ENCODE results near the gene MGAT3. TPM values are rescaled to one million over a fixed set of nuclear protein-coding genes. Genes with fewer than 3 reads are reported as not detected.

Gene MGAT3
- total RNA-seq, 1 experiment from 2014 or later, result 6.5 TPM

GRCh38 chr22:39530692-39531331 is 74.0 kb downstream of the MGAT3 start:
- DNase-seq, result peak; percentile 75
- Histone ChIP-seq H3K36me3 (replicated peaks; ENCODE audit: control insufficient read depth, insufficient read depth, low read length) (peaks cover 14% of the 10 kb centered on the region), H3K27me3 (ENCODE audit: control insufficient read depth, insufficient read depth, low read length) (no peaks in the 10 kb centered on the region), H3K4me3 (ENCODE audit: insufficient read depth, low read depth, low read length) (no peak overlapping the region)

DNA sequence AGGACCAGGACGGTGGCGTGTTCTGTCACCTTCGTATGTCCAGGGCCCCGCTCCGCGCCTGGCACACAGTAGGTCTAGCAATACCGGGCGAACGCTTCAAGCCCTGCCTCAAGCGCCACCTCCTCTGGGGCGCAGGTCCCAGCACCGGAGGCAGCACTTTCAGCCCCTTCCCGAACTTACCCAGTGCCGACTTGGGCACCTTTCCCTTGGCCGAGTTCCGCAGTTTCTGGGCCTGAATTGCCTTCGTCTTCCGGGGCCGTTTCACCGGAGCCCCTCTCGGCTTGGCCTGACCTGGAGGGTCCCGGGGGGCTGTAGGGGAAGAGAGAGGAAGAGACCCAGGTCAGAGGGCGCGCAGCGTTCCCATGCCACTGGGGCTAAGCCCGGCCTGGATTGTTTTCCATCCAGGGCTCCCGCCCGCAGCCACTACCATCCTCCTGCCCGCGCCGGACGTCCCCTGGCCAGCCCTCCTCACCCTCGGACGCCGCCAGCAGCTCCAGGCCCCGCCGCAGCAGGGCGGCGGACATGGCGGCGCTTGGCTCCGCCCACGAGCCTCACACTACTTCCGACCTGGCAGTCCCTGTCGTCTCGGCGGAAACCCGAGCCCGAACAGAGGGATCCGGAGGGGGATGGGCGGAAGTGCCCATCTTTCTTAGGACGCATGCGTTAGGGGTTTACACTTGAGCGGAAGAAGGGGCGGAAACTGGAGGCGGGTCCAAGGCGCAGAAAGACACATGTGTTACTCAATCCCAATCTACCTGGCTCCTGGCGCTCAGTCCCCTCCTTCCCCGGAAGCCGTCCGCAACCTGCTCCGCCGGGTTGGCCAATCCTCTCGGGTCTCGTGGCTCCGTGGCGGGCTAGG is 75.6 kb downstream of the MGAT3 start, which contains the start of gene RPS19BP1:
RPS19BP1 (minus strand) TSS at position 534 of the 859 bp plus-strand sequence; CDS start at position 524, 10 bp downstream.
- DNase-seq, result peak; percentile 97
- no peaks in the 10 kb centered on the region for H3K27me3 ChIP-seq (ENCODE audit: control insufficient read depth, insufficient read depth, low read length)
- H3K36me3 ChIP-seq (replicated peaks; ENCODE audit: control insufficient read depth, insufficient read depth, low read length), result peaks cover 14% of the 10 kb centered on the region
- peak within 1 kb of the TSS; percentile 98 for H3K4me3 ChIP-seq (ENCODE audit: insufficient read depth, low read depth, low read length)

DNA sequence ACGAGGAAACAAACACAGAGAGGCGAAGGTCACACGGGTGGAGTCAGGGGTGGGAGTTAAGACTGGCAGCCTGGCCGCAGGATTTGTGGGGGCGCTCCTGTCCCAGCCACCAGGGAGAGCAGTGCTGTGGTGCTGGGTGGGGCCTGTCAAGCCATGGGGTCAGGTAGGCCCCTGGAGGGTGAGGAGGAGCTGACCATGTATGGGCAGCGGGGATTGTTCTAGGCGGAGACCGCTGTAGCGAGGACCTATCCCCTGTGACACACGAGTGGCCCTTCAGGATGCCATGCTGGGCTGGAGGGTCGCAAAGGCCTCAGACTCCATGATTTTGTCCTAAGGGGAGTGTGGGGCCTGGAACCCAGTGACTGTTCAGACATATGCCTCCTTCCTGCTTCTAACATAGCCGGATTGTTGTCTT is 77.3 kb downstream of the MGAT3 start:
- peak; percentile 58 for DNase-seq
- Histone ChIP-seq H3K4me3 (ENCODE audit: insufficient read depth, low read depth, low read length) (no peak overlapping the region), H3K27me3 (ENCODE audit: control insufficient read depth, insufficient read depth, low read length) (no peaks in the 10 kb centered on the region), H3K36me3 (replicated peaks; ENCODE audit: control insufficient read depth, insufficient read depth, low read length) (peaks cover 5% of the 10 kb centered on the region; the same call in 1 of the 2 replicates)

DNA sequence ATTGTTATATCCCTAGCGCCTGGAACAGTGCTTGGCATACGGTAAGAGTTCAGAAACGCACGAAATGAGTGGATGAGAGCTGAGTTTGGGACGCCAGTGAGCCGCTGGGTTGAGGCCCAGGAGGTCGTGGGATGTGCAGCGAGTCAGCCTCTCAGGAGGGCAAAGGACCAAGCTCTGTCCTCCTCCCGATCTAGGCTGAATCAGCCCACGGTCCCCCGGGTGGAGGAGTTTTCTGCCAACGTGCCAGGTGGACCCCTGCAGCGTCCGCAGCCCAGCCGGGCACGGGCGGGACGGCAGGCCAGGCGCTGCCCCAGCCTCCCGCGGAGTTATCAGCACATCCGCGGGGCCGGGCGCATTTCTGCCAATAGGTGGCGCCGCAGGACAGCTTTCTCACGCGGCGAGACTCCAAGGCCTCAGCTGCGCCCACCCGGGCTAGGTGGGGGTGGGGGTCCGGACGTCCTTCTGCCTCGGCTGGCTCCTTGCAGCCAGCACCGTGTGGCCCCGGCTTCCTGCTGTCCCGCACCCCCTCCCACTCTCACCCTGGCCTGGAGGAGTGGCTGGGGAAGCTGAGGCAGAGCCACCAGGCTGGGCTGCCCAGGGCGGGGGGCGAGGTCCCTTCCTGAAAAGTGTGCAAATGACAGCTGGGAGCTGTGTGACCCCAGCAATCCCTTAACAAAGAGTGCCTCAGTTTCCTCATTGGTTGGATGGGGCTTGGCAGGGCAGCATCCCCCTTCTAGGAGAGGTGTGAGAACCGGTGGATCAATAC is 78.0 kb downstream of the MGAT3 start:
- peak overlapping the region; percentile 19 for H3K4me3 ChIP-seq (ENCODE audit: insufficient read depth, low read depth, low read length)
- peak; percentile 95 for DNase-seq
- H3K27me3 ChIP-seq (ENCODE audit: control insufficient read depth, insufficient read depth, low read length), result no peaks in the 10 kb centered on the region
- 0 out of 2 replicates have a peak, but pooled peaks cover 2% of the 10 kb centered on the region for H3K36me3 ChIP-seq (replicated peaks; ENCODE audit: control insufficient read depth, insufficient read depth, low read length)

DNA sequence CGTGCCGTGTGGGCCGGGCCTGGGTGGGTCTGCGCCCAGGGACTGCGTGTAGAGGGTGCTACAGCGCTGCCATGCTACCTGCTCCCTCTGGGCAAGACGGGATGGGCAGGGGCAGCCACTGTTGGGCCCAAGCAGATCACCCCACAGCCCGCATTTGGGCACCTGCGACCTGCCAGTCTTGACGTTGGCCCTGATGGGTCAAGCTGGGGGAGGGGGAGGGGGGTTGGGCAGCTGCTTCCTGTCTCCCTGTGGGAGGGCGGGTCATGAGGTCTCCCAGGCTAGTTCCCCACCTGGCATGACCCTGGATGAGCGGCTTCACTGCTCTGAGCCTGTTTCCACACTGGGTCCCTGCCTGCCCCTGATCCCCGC is 78.5 kb downstream of the MGAT3 start:
- Histone ChIP-seq H3K36me3 (replicated peaks; ENCODE audit: control insufficient read depth, insufficient read depth, low read length) (0 out of 2 replicates have a peak, but pooled peaks cover 1% of the 10 kb centered on the region), H3K4me3 (ENCODE audit: insufficient read depth, low read depth, low read length) (no peak overlapping the region; the same call in 1 of the 2 replicates), H3K27me3 (ENCODE audit: control insufficient read depth, insufficient read depth, low read length) (no peaks in the 10 kb centered on the region)
- peak; percentile 87 for DNase-seq

DNA sequence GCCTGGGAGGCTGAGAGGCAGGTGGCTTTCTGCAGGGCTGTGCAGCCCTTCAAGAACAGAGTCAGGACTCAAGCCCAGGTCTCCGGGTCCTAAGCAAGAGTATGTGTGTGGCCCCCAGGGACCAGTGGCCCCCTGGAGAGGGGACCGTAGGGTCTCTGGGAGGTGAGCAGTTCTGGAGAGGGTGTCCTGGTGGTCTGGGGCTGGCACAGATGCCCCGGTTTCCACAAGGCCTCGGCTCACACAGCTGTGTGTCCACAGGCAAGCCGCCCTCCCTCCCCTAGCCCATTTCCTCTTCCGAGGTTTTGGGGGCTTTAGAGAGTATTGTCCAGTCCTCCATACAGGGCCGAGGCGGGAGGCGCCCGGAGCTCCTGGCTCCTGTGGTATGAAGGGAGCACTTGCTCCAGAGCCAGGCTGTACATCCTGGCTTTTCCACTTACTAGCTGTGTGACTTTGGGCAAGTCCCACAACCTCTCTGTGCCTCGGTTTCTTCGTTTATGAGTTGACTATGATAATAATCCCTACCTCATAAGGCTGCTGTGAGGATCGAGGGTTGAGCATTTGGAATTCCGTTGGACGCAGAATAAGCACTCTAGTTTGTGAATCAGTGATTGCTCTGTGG is 79.1 kb downstream of the MGAT3 start:
- DNase-seq, result no peak

DNA sequence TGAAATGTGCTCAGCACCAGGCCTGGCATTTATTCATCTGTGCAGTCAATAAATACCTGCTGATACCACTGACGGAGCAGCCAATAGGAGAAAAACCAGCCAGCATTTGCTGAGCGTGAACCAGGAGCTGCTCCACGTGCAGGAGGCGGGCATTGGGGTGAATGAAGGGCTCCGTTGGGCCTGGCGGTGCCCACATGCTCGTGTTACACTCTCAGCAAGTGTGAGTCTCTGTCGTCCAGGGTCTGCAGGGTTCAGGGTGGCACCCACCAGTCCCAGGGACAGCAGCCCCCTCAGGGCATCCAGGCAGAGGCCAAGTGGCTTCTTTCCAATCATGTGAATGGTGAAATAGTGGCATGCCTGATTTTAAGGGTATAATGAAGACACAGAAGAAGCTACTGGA is 79.9 kb downstream of the MGAT3 start:
- H3K36me3 ChIP-seq (replicated peaks; ENCODE audit: control insufficient read depth, insufficient read depth, low read length), result no peaks in the 10 kb centered on the region
- no peaks in the 10 kb centered on the region for H3K27me3 ChIP-seq (ENCODE audit: control insufficient read depth, insufficient read depth, low read length)
- no peak for DNase-seq
- H3K4me3 ChIP-seq (ENCODE audit: insufficient read depth, low read depth, low read length), result no peak overlapping the region

More for the DNA sequence above, 79.1 kb downstream of the MGAT3 start:
- Histone ChIP-seq H3K4me3 (ENCODE audit: insufficient read depth, low read depth, low read length) (no peak overlapping the region), H3K36me3 (replicated peaks; ENCODE audit: control insufficient read depth, insufficient read depth, low read length) (no peaks in the 10 kb centered on the region), H3K27me3 (ENCODE audit: control insufficient read depth, insufficient read depth, low read length) (no peaks in the 10 kb centered on the region)

DNA sequence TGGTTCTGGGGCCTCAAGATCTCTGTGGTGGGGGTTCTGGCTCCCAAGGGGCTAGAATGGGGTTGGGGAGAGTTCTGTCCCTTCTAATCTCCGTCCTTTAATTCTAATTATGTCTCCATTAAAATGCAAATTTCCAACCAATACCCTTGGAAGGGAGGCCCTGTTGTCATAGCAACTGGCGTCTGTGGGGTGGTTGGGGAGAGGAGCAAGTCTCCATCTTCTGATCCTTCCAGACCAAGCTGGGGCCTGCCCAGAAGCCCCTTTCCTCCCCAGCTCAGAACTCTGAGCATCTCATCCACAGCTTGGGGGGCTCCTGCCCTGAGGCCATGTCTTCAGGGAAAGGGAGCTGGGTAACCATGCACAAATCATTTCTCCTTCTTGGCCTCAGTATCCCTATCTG is 81.2 kb downstream of the MGAT3 start:
- DNase-seq, result peak; percentile 65

More for the DNA sequence above, 81.2 kb downstream of the MGAT3 start:
- no peak overlapping the region for H3K4me3 ChIP-seq (ENCODE audit: insufficient read depth, low read depth, low read length)
- H3K36me3 ChIP-seq (replicated peaks; ENCODE audit: control insufficient read depth, insufficient read depth, low read length), result no peaks in the 10 kb centered on the region
- no peaks in the 10 kb centered on the region for H3K27me3 ChIP-seq (ENCODE audit: control insufficient read depth, insufficient read depth, low read length)

Other genes starting within 250 kb of the MGAT3 start
- 7.2 and 8.5 TPM in 2 replicates for gene PDGFB, start 212.0 kb upstream of the MGAT3 start, total RNA-seq (2014; rRNA removed; shearing (Covaris generic))
- 3,029 and 3,176 TPM in 2 replicates for gene RPL3, start 137.4 kb upstream of the MGAT3 start, total RNA-seq (2014; rRNA removed; shearing (Covaris generic))
- gene SYNGR1, start 107.0 kb upstream of the MGAT3 start, total RNA-seq (2014; rRNA removed; shearing (Covaris generic)), result 24.4 and 37.9 TPM in 2 replicates
- gene TAB1, start 57.2 kb upstream of the MGAT3 start, total RNA-seq (2014; rRNA removed; shearing (Covaris generic)), result 27.1 and 33.4 TPM in 2 replicates
- 26.4 and 28.3 TPM in 2 replicates for gene MIEF1, start 45.3 kb downstream of the MGAT3 start, total RNA-seq (2014; rRNA removed; shearing (Covaris generic))
- gene ATF4, start 63.5 kb downstream of the MGAT3 start, total RNA-seq (2014; rRNA removed; shearing (Covaris generic)), result 466 and 503 TPM in 2 replicates
- 154 and 210 TPM in 2 replicates for gene RPS19BP1, start 75.7 kb downstream of the MGAT3 start, total RNA-seq (2014; rRNA removed; shearing (Covaris generic))
- 0.31 and 0.55 TPM in 2 replicates for gene CACNA1I, start 113.7 kb downstream of the MGAT3 start, total RNA-seq (2014; rRNA removed; shearing (Covaris generic))